Measurements from ENCODE around the gene CMYA5.
"Not testable (repeated sequence)": the region's sequence is repeated elsewhere in the genome, so short reads cannot be mapped to it uniquely, and the experiment has no call there.

CMYA5 gene

DNA sequence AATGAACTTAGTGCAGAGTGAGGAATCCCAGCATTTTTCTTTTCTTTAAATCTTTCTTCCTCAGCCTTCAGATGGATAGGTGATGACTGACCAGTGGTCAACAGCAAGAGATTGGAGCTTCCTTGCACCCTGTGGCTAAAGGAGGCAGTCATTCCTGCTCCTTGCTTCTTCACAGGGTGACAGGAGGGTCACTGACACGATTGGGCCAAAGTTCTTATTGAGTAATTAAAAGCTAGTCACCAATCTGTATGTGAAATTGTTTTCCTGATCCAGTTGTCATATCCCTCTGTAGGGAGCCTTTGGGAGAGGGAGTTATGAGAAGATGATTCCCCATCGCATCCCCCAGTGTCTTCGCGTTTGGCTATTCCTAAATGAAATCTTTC is 85.2 kb downstream of the CMYA5 start:
- no peak for DNase-seq (ENCODE audit: low read depth)
- H3K9ac ChIP-seq (ENCODE audit: low read length), result no peak overlapping the region
- H3K36me3 ChIP-seq (ENCODE audit: control insufficient read depth, insufficient read depth, low read length, severe bottlenecking), result no peaks in the 10 kb centered on the region
- H3K9me3 ChIP-seq (ENCODE audit: control insufficient read depth, low read length), result no peaks in the 10 kb centered on the region
- H3K4me3 ChIP-seq (ENCODE audit: low read length), result no peak overlapping the region
- peaks cover 21% of the 10 kb centered on the region for H3K4me1 ChIP-seq (ENCODE audit: control insufficient read depth, insufficient read depth, low read length)
- H3K27me3 ChIP-seq (replicated peaks; ENCODE audit: control insufficient read depth, insufficient read depth, low read length), result no peaks in the 10 kb centered on the region

DNA sequence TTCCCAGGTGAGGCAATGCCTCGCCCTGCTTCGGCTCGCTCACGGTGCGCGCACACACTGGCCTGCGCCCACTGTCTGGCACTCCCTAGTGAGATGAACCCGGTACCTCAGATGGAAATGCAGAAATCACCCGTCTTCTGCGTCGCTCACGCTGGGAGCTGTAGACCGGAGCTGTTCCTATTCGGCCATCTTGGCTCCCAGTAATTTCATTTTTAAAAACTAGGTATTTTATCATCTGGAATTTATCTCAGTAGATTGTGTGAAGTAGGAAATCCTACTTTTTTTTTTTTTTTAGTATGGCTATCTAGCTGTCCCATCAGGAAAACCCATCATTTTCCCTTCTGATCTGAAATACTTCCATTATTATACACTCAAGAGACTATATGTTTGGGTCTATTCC is 95.1 kb downstream of the CMYA5 start:
- H3K4me1 ChIP-seq (ENCODE audit: control insufficient read depth, insufficient read depth, low read length); H3K27me3 ChIP-seq (replicated peaks; ENCODE audit: control insufficient read depth, insufficient read depth, low read length); H3K9me3 ChIP-seq (ENCODE audit: control insufficient read depth, low read length); H3K36me3 ChIP-seq (ENCODE audit: control insufficient read depth, insufficient read depth, low read length, severe bottlenecking); DNase-seq (ENCODE audit: low read depth); H3K4me3 ChIP-seq (ENCODE audit: low read length); H3K9ac ChIP-seq (ENCODE audit: low read length): not testable (repeated sequence)

DNA sequence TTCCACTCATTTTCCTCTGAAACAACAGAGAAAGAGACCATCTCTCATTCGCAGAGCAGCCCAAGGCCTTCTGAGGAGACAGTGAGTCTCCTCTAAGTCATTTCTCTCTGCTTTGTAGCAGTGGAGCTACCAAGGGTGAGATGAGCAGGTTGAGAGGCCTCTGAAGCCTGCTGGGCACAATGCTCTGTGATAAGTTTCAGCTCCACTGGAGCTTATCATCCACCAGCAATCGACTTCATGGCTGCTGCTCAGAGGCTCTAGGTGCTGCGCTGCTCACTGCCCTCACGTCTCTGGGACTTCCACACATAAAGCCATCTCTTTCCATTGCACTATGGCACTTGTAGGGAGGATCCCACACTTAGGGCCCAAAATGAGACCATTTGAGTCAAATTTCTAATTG is 96.3 kb downstream of the CMYA5 start:
- H3K36me3 ChIP-seq (ENCODE audit: control insufficient read depth, insufficient read depth, low read length, severe bottlenecking), result peaks cover 9% of the 10 kb centered on the region
- peaks cover 6% of the 10 kb centered on the region for H3K9me3 ChIP-seq (ENCODE audit: control insufficient read depth, low read length)
- no peak overlapping the region for H3K9ac ChIP-seq (ENCODE audit: low read length)
- no peak for DNase-seq (ENCODE audit: low read depth)
- H3K4me3 ChIP-seq (ENCODE audit: low read length), result no peak overlapping the region
- H3K27me3 ChIP-seq (replicated peaks; ENCODE audit: control insufficient read depth, insufficient read depth, low read length), result no peaks in the 10 kb centered on the region
- no peaks in the 10 kb centered on the region for H3K4me1 ChIP-seq (ENCODE audit: control insufficient read depth, insufficient read depth, low read length)

DNA sequence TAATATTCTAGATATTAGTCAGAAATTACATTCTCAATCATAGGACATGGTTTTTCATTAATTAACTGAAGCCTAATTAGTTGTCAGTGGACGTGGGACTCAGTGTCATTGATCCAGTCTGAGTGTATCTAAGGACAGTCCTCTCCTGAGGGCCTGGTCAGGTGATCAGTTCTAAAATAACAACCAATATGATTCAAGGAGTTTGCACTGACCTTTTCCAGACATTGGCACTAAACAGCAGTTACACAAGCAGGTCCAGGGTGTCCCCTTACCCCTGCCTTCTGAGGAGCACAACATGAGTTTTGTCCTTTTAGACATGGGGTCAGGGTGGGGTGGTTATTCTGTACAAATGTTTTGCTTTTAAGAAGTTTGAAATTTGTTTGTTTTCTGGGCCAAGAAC is 97.8 kb downstream of the CMYA5 start:
- peaks cover 6% of the 10 kb centered on the region for H3K9me3 ChIP-seq (ENCODE audit: control insufficient read depth, low read length)
- H3K36me3 ChIP-seq (ENCODE audit: control insufficient read depth, insufficient read depth, low read length, severe bottlenecking), result peaks cover 19% of the 10 kb centered on the region
- no peak for DNase-seq (ENCODE audit: low read depth)
- no peaks in the 10 kb centered on the region for H3K4me1 ChIP-seq (ENCODE audit: control insufficient read depth, insufficient read depth, low read length)
- no peaks in the 10 kb centered on the region for H3K27me3 ChIP-seq (replicated peaks; ENCODE audit: control insufficient read depth, insufficient read depth, low read length)
- H3K9ac ChIP-seq (ENCODE audit: low read length), result no peak overlapping the region
- H3K4me3 ChIP-seq (ENCODE audit: low read length), result no peak overlapping the region

DNA sequence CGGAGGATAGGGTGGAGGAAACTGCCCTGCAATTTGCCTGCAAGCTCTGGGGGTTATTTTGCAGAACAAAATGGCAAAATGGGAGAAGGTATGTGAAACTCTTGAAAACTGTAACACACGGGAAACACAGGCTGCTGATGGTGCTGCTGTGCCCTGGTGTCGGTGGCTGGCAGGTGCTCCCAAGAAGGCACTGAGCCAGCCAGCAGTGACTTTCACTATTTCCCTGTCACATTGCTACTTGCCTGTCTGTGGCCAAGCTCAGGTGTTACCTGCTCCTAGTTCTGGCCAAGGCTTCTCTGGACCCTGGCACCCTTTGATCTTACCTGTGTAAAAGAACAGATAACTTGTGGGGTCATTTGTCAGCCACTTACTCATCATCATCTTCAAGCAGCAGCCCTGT is 102.2 kb downstream of the CMYA5 start:
- H3K4me3 ChIP-seq (ENCODE audit: low read length), result no peak overlapping the region
- DNase-seq (ENCODE audit: low read depth), result no peak
- peaks cover 5% of the 10 kb centered on the region for H3K4me1 ChIP-seq (ENCODE audit: control insufficient read depth, insufficient read depth, low read length)
- peaks cover 42% of the 10 kb centered on the region for H3K36me3 ChIP-seq (ENCODE audit: control insufficient read depth, insufficient read depth, low read length, severe bottlenecking)
- no peak overlapping the region for H3K9ac ChIP-seq (ENCODE audit: low read length)
- H3K9me3 ChIP-seq (ENCODE audit: control insufficient read depth, low read length), result peaks cover 6% of the 10 kb centered on the region
- no peaks in the 10 kb centered on the region for H3K27me3 ChIP-seq (replicated peaks; ENCODE audit: control insufficient read depth, insufficient read depth, low read length)

DNA sequence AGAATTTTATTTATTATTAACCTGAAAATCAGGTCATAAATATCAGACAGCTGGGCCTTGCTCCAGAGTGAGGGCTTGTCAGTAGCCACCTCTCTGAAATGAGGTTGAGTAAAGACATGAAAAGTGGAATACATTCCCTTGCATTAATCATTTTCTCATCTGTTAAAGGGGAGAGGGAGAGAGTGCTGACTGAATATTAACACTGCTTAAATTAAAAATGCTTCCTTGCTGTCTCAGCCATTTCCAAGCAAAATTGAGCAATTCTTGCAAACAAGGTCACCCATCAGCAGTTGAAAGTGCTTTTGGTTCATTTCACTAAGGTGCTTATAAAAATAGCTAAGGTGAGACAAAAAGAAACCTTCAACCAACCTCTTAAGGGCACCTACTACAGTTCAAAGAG is 102.8 kb downstream of the CMYA5 start:
- H3K27me3 ChIP-seq (replicated peaks; ENCODE audit: control insufficient read depth, insufficient read depth, low read length), result no peaks in the 10 kb centered on the region
- no peak overlapping the region for H3K4me3 ChIP-seq (ENCODE audit: low read length)
- no peak for DNase-seq (ENCODE audit: low read depth)
- peaks cover 42% of the 10 kb centered on the region for H3K36me3 ChIP-seq (ENCODE audit: control insufficient read depth, insufficient read depth, low read length, severe bottlenecking)
- peaks cover 5% of the 10 kb centered on the region for H3K4me1 ChIP-seq (ENCODE audit: control insufficient read depth, insufficient read depth, low read length)
- peaks cover 6% of the 10 kb centered on the region for H3K9me3 ChIP-seq (ENCODE audit: control insufficient read depth, low read length)
- no peak overlapping the region for H3K9ac ChIP-seq (ENCODE audit: low read length)

DNA sequence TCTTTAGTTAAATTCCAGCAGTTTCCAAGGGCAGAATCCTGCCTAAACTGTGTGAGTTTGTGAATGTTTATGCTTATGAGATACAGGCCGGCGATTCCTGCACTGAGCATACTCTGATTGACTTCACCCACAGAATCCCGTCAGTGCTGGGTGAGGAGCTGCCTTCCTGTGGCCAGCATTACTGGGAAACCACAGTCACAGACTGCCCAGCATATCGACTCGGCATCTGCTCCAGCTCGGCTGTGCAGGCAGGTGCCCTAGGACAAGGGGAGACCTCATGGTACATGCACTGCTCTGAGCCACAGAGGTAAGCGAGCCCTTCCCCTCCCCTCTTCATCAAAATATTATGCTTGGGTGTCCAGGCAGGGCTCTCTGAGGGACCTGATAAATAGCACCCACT is 103.7 kb downstream of the CMYA5 start:
- H3K9ac ChIP-seq (ENCODE audit: low read length), result no peak overlapping the region
- peaks cover 6% of the 10 kb centered on the region for H3K9me3 ChIP-seq (ENCODE audit: control insufficient read depth, low read length)

DNA sequence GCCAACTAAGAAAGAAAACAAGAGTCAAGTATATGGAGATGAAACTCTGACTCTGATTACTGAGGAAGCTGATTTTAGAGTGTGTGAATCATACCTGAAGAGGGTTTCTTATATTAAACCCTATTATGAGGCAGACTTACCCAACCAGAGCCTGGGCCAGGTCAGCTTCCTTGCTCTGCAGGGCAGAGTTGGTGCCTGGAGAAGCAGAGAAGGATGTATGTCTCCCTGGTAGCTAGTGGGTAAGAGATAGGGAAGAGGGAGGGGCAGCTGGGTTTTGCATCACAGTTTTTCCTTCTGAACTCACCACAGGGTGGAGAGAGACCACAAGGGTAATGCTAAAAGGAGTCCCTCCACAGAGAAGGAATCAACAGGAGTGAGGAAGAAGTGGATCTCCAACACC is 104.1 kb downstream of the CMYA5 start:
- DNase-seq (ENCODE audit: low read depth), result no peak
- Histone ChIP-seq H3K4me1 (ENCODE audit: control insufficient read depth, insufficient read depth, low read length) (peaks cover 5% of the 10 kb centered on the region), H3K9ac (ENCODE audit: low read length) (no peak overlapping the region), H3K4me3 (ENCODE audit: low read length) (no peak overlapping the region), H3K36me3 (ENCODE audit: control insufficient read depth, insufficient read depth, low read length, severe bottlenecking) (peaks cover 42% of the 10 kb centered on the region), H3K9me3 (ENCODE audit: control insufficient read depth, low read length) (peaks cover 3% of the 10 kb centered on the region), H3K27me3 (replicated peaks; ENCODE audit: control insufficient read depth, insufficient read depth, low read length) (no peaks in the 10 kb centered on the region)

More for the DNA sequence above, 103.7 kb downstream of the CMYA5 start:
- no peaks in the 10 kb centered on the region for H3K27me3 ChIP-seq (replicated peaks; ENCODE audit: control insufficient read depth, insufficient read depth, low read length)
- DNase-seq (ENCODE audit: low read depth), result no peak
- H3K4me3 ChIP-seq (ENCODE audit: low read length), result no peak overlapping the region
- peaks cover 42% of the 10 kb centered on the region for H3K36me3 ChIP-seq (ENCODE audit: control insufficient read depth, insufficient read depth, low read length, severe bottlenecking)
- H3K4me1 ChIP-seq (ENCODE audit: control insufficient read depth, insufficient read depth, low read length), result peaks cover 5% of the 10 kb centered on the region

DNA sequence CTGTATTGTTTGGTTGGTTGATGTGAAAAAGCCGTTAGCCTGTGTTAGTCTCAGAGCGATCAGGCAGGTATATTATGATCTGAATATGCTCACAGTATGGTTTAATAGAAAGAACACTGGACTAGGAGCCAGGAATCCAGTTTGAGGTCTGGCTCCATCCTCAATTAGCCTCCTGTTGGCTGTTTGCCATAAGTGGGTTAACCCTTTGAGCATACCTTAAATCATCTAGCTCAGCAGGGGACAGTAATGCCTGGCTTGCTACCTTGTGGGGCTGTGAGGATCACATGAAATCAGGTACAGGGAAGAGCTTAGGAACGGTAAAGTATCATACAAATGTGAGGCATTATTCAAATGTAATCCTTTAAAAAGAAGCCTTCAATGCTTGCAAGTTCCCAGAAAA is 104.7 kb downstream of the CMYA5 start:
- no peak overlapping the region for H3K4me3 ChIP-seq (ENCODE audit: low read length)
- peaks cover 5% of the 10 kb centered on the region for H3K4me1 ChIP-seq (ENCODE audit: control insufficient read depth, insufficient read depth, low read length)
- DNase-seq (ENCODE audit: low read depth), result no peak

DNA sequence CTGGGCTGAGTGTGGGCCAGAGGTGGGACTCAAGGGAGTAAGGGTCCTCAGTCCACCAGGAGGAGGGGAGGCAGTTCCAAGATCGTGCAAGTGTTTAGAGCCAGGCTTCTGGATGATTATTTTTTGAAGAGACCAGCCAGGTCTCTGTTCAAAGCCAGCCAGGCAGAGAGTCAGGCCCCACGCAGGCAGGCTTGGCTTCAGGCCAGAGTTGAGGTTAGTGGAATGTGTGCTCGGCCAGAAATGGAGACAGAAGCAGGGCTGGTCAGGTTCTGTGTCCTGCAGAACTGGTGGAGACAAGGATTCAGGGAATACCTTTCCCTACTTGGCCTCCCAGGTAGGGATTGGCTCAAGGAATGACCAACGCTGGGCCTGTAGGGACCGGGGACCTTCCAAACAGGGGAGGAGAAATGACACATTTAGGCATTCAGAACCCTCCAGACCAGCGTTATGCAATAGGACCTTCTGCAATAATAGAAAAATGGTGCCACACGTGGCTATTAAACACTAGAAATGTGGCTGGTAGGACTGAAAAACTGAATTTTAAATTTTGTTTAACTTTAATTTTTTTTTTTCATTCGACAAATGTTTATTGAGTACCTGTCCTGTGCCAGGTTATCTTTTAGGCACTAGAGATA is 106.2 kb downstream of the CMYA5 start:
- no peak for DNase-seq (ENCODE audit: low read depth)
- H3K9me3 ChIP-seq (ENCODE audit: control insufficient read depth, low read length), result no peaks in the 10 kb centered on the region
- no peak overlapping the region for H3K4me3 ChIP-seq (ENCODE audit: low read length)
- peaks cover 48% of the 10 kb centered on the region for H3K36me3 ChIP-seq (ENCODE audit: control insufficient read depth, insufficient read depth, low read length, severe bottlenecking)
- no peak overlapping the region for H3K9ac ChIP-seq (ENCODE audit: low read length)
- peaks cover 5% of the 10 kb centered on the region for H3K4me1 ChIP-seq (ENCODE audit: control insufficient read depth, insufficient read depth, low read length)
- H3K27me3 ChIP-seq (replicated peaks; ENCODE audit: control insufficient read depth, insufficient read depth, low read length), result no peaks in the 10 kb centered on the region

More for the DNA sequence above, 104.7 kb downstream of the CMYA5 start:
- Histone ChIP-seq H3K9me3 (ENCODE audit: control insufficient read depth, low read length) (no peaks in the 10 kb centered on the region), H3K9ac (ENCODE audit: low read length) (no peak overlapping the region), H3K27me3 (replicated peaks; ENCODE audit: control insufficient read depth, insufficient read depth, low read length) (no peaks in the 10 kb centered on the region), H3K36me3 (ENCODE audit: control insufficient read depth, insufficient read depth, low read length, severe bottlenecking) (peaks cover 43% of the 10 kb centered on the region)

DNA sequence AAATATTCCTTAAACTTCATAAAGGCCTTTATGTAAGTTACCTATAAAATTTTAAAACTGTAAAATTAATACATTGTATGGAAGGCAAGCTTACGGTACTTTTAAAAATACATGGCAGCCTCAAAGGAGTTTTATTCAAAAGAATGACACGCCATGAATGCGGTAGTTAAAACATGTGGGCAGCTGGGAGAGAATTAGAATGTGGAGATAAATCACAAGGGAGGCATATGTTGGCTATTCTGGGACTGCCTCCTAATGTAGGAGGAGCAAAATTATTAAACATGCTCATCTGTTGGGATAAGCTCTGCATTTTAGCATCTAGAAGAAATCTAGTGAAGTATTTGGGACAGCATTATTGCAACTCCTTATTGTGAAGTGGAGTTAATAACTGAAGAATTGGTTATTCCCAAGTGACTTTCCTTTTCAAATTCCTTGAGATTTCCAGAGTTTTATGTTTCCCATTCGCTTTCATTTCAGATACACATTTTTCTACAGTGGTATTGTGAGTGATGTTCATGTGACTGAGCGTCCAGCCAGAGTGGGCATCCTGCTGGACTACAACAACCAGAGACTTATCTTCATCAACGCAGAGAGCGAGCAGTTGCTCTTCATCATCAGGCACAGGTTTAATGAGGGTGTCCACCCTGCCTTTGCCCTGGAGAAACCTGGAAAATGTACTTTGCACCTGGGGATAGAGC is 109.4 kb downstream of the CMYA5 start:
- no peak for DNase-seq (ENCODE audit: low read depth)
- H3K36me3 ChIP-seq (ENCODE audit: control insufficient read depth, insufficient read depth, low read length, severe bottlenecking), result peaks cover 31% of the 10 kb centered on the region
- no peak overlapping the region for H3K9ac ChIP-seq (ENCODE audit: low read length)
- peaks cover 5% of the 10 kb centered on the region for H3K4me1 ChIP-seq (ENCODE audit: control insufficient read depth, insufficient read depth, low read length)
- H3K4me3 ChIP-seq (ENCODE audit: low read length), result no peak overlapping the region
- no peaks in the 10 kb centered on the region for H3K9me3 ChIP-seq (ENCODE audit: control insufficient read depth, low read length)
- no peaks in the 10 kb centered on the region for H3K27me3 ChIP-seq (replicated peaks; ENCODE audit: control insufficient read depth, insufficient read depth, low read length)

Measured in adipocyte (in vitro differentiated cells).